ENCODE measurements around the gene MAN1A1.
A peak's percentile ranks its signal among the peaks of the same experiment; 100 is the strongest.

The MAN1A1 gene

DNA sequence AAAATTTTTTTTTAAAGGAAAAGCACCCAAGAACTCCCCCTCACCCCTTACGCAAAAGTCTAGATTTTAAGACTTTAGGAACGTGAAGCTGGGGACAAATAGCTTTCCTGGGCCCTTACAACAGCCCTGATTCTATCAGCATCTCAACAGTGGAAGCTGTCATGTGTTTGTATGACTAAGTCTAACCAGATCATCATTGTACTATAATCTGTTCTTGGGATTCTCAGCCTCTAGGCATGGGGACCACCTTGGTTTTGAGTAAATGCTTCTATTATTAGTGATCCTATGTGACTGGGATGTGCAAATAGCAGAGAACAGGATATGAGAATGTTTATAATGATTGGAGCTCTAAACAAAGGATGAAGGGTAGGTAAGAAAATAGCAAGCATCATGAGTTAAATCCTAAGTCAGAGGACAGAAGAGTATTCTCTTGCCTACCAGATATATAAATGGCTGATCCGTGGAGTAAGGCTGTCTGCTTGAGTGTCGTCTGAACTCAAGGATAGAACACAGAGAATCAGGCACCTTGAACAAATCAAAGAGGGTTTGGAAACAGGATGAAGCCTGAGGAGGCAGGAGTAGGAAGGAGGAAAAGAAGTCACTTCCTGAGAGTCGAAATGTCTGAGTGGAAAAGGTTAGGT lies 165.4 kb downstream of the MAN1A1 start:
- Histone ChIP-seq H3K27ac (replicated peaks; ENCODE audit: low read length) (no peak overlapping the region), H3K18ac (ENCODE audit: low read length) (no peak overlapping the region), H3K27me3 (ENCODE audit: control insufficient read depth in 3 of 3, insufficient read depth in 3 of 3, low read depth in 1 of 3, low read length in 3 of 3) (no peaks in the 10 kb centered on the region), H3K79me1 (ENCODE audit: low read depth, low read length) (no peaks in the 10 kb centered on the region), H2BK120ac (ENCODE audit: low read depth, low read length) (no peak overlapping the region), H3K4me3 (ENCODE audit: low read length in 2 of 2) (no peak overlapping the region), H3K9me3 (replicated peaks in 1 of 2; ENCODE audit: control insufficient read depth in 2 of 2, insufficient read depth in 1 of 2, low read depth in 1 of 2, low read length in 2 of 2) (no peaks in the 10 kb centered on the region), H2BK12ac (ENCODE audit: low read length) (no peak overlapping the region), H3K23ac (ENCODE audit: low read depth, low read length, poor library complexity) (no peak overlapping the region), H2BK5ac (ENCODE audit: low read length) (no peak overlapping the region), H2AFZ (ENCODE audit: low read length) (no peak overlapping the region), H3K4ac (ENCODE audit: low read length) (no peak overlapping the region), H3K4me1 (ENCODE audit: control insufficient read depth in 2 of 2, insufficient read depth in 1 of 2, low read depth in 1 of 2, low read length in 2 of 2) (peaks cover 2 to 6% of the 10 kb centered on the region in 2 donors), H3K14ac (ENCODE audit: low read length) (no peak overlapping the region), H4K8ac (ENCODE audit: low read depth, low read length) (no peak overlapping the region), H3K4me2 (ENCODE audit: insufficient read depth, low read length, poor library complexity, severe bottlenecking) (no peak overlapping the region), H2AK5ac (ENCODE audit: low read depth, low read length) (no peak overlapping the region), H3K36me3 (replicated peaks in 1 of 2; ENCODE audit: control insufficient read depth in 2 of 2, insufficient read depth in 2 of 2, low read length in 2 of 2) (no peaks in the 10 kb centered on the region), H2BK15ac (ENCODE audit: low read length) (no peak overlapping the region), H4K91ac (ENCODE audit: low read depth, low read length, poor library complexity) (no peak overlapping the region), H3K9ac (ENCODE audit: low read depth, low read length, poor library complexity) (no peak overlapping the region)
- no CpG with 5 or more reads among the region's 5 CpGs for WGBS, 2 donors (ENCODE audit: extremely low coverage in 2 of 2, insufficient read length in 2 of 2, insufficient replicate concordance in 1 of 2)
- no peak for DNase-seq (ENCODE audit: low spot score)

DNA sequence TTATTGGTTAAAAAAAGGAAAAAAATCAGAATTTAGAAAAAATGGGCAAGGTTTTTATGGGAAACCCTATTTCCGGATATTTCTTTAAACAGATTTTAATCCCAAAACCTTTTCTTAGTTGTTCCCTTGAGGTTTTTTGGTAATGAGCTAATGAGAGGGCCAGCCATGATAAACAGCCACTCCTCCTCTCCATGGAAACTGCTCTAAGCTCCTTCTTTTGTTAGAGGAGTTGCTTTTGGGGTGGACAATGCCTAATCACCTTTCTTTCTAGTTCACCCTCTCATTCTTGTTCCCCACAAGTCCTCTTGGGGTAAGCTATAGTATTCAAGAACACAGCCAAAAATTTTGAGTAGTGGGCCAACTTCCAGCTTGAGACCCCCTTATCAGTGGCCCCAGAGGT lies 166.1 kb downstream of the MAN1A1 start:
- Histone ChIP-seq H3K18ac (ENCODE audit: low read length) (no peak overlapping the region), H3K27ac (replicated peaks; ENCODE audit: low read length) (peak overlapping the region; percentile 5), H2BK15ac (ENCODE audit: low read length) (no peak overlapping the region), H3K23ac (ENCODE audit: low read depth, low read length, poor library complexity) (no peak overlapping the region), H2BK120ac (ENCODE audit: low read depth, low read length) (no peak overlapping the region), H2BK5ac (ENCODE audit: low read length) (no peak overlapping the region), H3K27me3 (ENCODE audit: control insufficient read depth in 3 of 3, insufficient read depth in 3 of 3, low read depth in 1 of 3, low read length in 3 of 3) (no peaks in the 10 kb centered on the region), H3K4me1 (ENCODE audit: control insufficient read depth in 2 of 2, insufficient read depth in 1 of 2, low read depth in 1 of 2, low read length in 2 of 2) (peaks cover 2 to 6% of the 10 kb centered on the region in 2 donors), H2AFZ (ENCODE audit: low read length) (no peak overlapping the region), H3K79me1 (ENCODE audit: low read depth, low read length) (no peaks in the 10 kb centered on the region), H3K36me3 (replicated peaks in 1 of 2; ENCODE audit: control insufficient read depth in 2 of 2, insufficient read depth in 2 of 2, low read length in 2 of 2) (no peaks in the 10 kb centered on the region), H2BK12ac (ENCODE audit: low read length) (no peak overlapping the region), H4K91ac (ENCODE audit: low read depth, low read length, poor library complexity) (no peak overlapping the region), H3K14ac (ENCODE audit: low read length) (no peak overlapping the region), H3K9ac (ENCODE audit: low read depth, low read length, poor library complexity) (no peak overlapping the region), H3K4me2 (ENCODE audit: insufficient read depth, low read length, poor library complexity, severe bottlenecking) (no peak overlapping the region), H4K8ac (ENCODE audit: low read depth, low read length) (no peak overlapping the region), H3K9me3 (replicated peaks in 1 of 2; ENCODE audit: control insufficient read depth in 2 of 2, insufficient read depth in 1 of 2, low read depth in 1 of 2, low read length in 2 of 2) (no peaks in the 10 kb centered on the region), H2AK5ac (ENCODE audit: low read depth, low read length) (no peak overlapping the region), H3K4me3 (ENCODE audit: low read length in 2 of 2) (no peak overlapping the region), H3K4ac (ENCODE audit: low read length) (no peak overlapping the region)
- DNase-seq (ENCODE audit: low spot score): peak; percentile 39
- no CpG with 5 or more reads among the region's 1 CpG for WGBS, 2 donors (ENCODE audit: extremely low coverage in 2 of 2, insufficient read length in 2 of 2, insufficient replicate concordance in 1 of 2)

DNA sequence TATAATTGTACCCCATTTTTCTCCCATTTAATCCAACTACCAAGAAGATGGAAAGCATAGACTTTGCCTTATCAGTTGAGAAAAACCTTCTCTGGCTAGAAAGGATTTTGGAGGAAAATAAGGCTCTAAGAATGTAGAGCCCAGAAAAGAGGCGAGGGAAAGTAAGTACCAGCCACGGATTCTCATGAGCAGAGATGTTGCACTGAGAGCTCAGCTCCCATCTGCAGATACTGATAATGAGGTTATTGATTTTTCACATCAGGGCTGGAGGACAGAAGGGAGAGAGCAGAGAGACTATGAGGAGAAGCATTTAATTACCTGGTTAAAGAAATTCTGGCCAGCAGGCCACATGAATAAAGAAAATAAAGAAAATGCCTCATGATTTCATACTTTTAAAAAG lies 166.7 kb downstream of the MAN1A1 start:
- Histone ChIP-seq H3K79me1 (ENCODE audit: low read depth, low read length) (no peaks in the 10 kb centered on the region), H3K18ac (ENCODE audit: low read length) (no peak overlapping the region), H3K23ac (ENCODE audit: low read depth, low read length, poor library complexity) (no peak overlapping the region), H2BK12ac (ENCODE audit: low read length) (no peak overlapping the region), H4K8ac (ENCODE audit: low read depth, low read length) (no peak overlapping the region), H3K9ac (ENCODE audit: low read depth, low read length, poor library complexity) (no peak overlapping the region), H3K4me1 (ENCODE audit: control insufficient read depth in 2 of 2, insufficient read depth in 1 of 2, low read depth in 1 of 2, low read length in 2 of 2) (peaks cover 2 to 6% of the 10 kb centered on the region in 2 donors), H3K9me3 (replicated peaks in 1 of 2; ENCODE audit: control insufficient read depth in 2 of 2, insufficient read depth in 1 of 2, low read depth in 1 of 2, low read length in 2 of 2) (no peaks in the 10 kb centered on the region), H3K27ac (replicated peaks; ENCODE audit: low read length) (no peak overlapping the region), H3K27me3 (ENCODE audit: control insufficient read depth in 3 of 3, insufficient read depth in 3 of 3, low read depth in 1 of 3, low read length in 3 of 3) (no peaks in the 10 kb centered on the region), H2AFZ (ENCODE audit: low read length) (no peak overlapping the region), H2BK120ac (ENCODE audit: low read depth, low read length) (no peak overlapping the region), H3K36me3 (replicated peaks in 1 of 2; ENCODE audit: control insufficient read depth in 2 of 2, insufficient read depth in 2 of 2, low read length in 2 of 2) (no peaks in the 10 kb centered on the region), H2BK15ac (ENCODE audit: low read length) (no peak overlapping the region), H2BK5ac (ENCODE audit: low read length) (no peak overlapping the region), H3K4me2 (ENCODE audit: insufficient read depth, low read length, poor library complexity, severe bottlenecking) (no peak overlapping the region), H4K91ac (ENCODE audit: low read depth, low read length, poor library complexity) (no peak overlapping the region), H3K4me3 (ENCODE audit: low read length in 2 of 2) (no peak overlapping the region), H3K4ac (ENCODE audit: low read length) (no peak overlapping the region), H2AK5ac (ENCODE audit: low read depth, low read length) (no peak overlapping the region), H3K14ac (ENCODE audit: low read length) (no peak overlapping the region)
- no peak for DNase-seq (ENCODE audit: low spot score)
- WGBS, 2 donors (ENCODE audit: extremely low coverage in 2 of 2, insufficient read length in 2 of 2, insufficient replicate concordance in 1 of 2): no CpG with 5 or more reads among the region's 2 CpGs

DNA sequence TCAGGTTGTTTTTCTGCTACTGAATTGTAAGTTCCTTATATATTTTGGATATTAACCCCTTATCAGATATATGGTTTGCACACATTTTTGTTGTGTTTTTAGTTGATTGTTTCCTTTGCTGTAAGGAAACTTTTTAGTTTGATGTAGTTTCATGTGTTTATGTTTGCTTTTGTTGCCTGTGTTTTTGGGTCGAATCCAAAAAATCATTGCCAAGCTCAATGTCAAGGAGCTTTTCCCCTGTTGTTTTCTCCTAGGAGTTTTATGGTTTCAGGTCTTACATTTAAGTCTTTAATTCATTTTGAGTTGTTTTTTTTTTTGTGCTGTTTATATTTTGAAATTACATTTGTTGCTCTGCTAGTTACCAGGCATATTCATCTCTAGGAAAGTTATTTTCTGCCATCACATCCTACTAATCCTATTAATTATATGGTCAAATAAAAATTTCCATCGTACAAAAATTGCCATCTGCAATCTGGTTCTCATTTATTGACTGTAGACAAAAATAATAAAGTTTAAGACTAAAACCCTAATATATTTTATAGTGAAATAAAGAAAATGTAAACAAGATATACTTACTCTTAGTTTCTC lies 167.3 kb downstream of the MAN1A1 start:
- Histone ChIP-seq H2BK120ac (ENCODE audit: low read depth, low read length) (no peak overlapping the region), H2BK5ac (ENCODE audit: low read length) (no peak overlapping the region), H3K27me3 (ENCODE audit: control insufficient read depth in 3 of 3, insufficient read depth in 3 of 3, low read depth in 1 of 3, low read length in 3 of 3) (no peaks in the 10 kb centered on the region), H3K36me3 (replicated peaks in 1 of 2; ENCODE audit: control insufficient read depth in 2 of 2, insufficient read depth in 2 of 2, low read length in 2 of 2) (no peaks in the 10 kb centered on the region), H2BK12ac (ENCODE audit: low read length) (no peak overlapping the region), H4K8ac (ENCODE audit: low read depth, low read length) (no peak overlapping the region), H2AK5ac (ENCODE audit: low read depth, low read length) (no peak overlapping the region), H3K18ac (ENCODE audit: low read length) (no peak overlapping the region), H2AFZ (ENCODE audit: low read length) (no peak overlapping the region), H3K23ac (ENCODE audit: low read depth, low read length, poor library complexity) (no peak overlapping the region), H3K4me1 (ENCODE audit: control insufficient read depth in 2 of 2, insufficient read depth in 1 of 2, low read depth in 1 of 2, low read length in 2 of 2) (peaks cover 2 to 5% of the 10 kb centered on the region in 2 donors), H3K9ac (ENCODE audit: low read depth, low read length, poor library complexity) (no peak overlapping the region), H3K9me3 (replicated peaks in 1 of 2; ENCODE audit: control insufficient read depth in 2 of 2, insufficient read depth in 1 of 2, low read depth in 1 of 2, low read length in 2 of 2) (no peaks in the 10 kb centered on the region), H2BK15ac (ENCODE audit: low read length) (no peak overlapping the region), H3K27ac (replicated peaks; ENCODE audit: low read length) (no peak overlapping the region), H3K4me3 (ENCODE audit: low read length in 2 of 2) (no peak overlapping the region), H3K79me1 (ENCODE audit: low read depth, low read length) (no peaks in the 10 kb centered on the region), H3K4ac (ENCODE audit: low read length) (no peak overlapping the region), H4K91ac (ENCODE audit: low read depth, low read length, poor library complexity) (no peak overlapping the region), H3K14ac (ENCODE audit: low read length) (no peak overlapping the region), H3K4me2 (ENCODE audit: insufficient read depth, low read length, poor library complexity, severe bottlenecking) (no peak overlapping the region)
- no peak for DNase-seq (ENCODE audit: low spot score)
- WGBS, 2 donors (ENCODE audit: extremely low coverage in 2 of 2, insufficient read length in 2 of 2, insufficient replicate concordance in 1 of 2): no CpG with 5 or more reads among the region's 2 CpGs
